HG03103 (cell line): ENCODE data around the gene FAM118A.
"Not testable (repeated sequence)": the region's sequence is repeated elsewhere in the genome, so short reads cannot be mapped to it uniquely, and the experiment has no call there.

Experiments used
- ATAC-seq: cut with Tn5 transposase; IDR thresholded peaks from one replicate; pipeline ENCODE4 v1.9.1; 2021; ENCODE audit warnings: low read depth; ENCODE audit not compliant: unreplicated experiment

Gene FAM118A

GRCh38 chr22:45308391-45308956 lies 1.3 kb upstream of the FAM118A start:
- ATAC-seq = no peak

- ATAC-seq = no peak
Observed at GRCh38 chr22:45308957-45309421, 745 bp upstream of the FAM118A start.

DNA sequence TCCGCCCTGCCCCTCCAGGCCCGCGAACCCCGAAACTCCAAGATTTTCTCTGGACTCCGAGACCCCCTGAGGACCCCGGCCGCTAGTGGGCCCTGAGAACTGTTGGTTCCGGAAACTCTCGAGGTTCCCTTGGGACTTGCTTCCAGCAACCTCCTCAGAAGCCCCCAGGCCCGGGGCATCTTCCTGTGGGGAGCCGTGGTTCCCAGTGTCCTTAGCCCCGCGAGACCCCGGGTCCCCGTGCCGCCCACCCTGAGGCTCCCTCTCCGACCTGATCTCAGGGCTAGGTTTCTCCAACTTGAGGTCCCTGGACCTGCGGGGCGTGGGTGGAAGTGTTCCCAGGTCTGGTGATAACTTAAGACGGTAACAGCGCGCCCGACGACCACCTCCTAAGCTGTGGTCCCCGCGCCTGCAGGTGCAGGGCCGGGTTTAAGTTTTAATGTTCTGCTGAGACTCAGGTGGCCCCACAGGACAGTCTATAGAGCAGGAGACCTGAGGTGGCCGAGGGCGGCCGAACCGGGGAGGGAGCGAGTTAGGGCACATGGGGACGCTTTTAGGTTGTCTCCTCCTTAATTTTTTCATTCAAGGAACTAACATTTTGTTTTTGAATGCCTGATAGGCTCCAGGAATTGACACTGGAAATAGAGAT lies 720 bp downstream of the FAM118A start:
- no peak for ATAC-seq

GRCh38 chr22:45310977-45311531 lies 1.3 kb downstream of the FAM118A start:
- ATAC-seq = no peak

GRCh38 chr22:45312415-45312814 lies 2.7 kb downstream of the FAM118A start:
- no peak for ATAC-seq

DNA sequence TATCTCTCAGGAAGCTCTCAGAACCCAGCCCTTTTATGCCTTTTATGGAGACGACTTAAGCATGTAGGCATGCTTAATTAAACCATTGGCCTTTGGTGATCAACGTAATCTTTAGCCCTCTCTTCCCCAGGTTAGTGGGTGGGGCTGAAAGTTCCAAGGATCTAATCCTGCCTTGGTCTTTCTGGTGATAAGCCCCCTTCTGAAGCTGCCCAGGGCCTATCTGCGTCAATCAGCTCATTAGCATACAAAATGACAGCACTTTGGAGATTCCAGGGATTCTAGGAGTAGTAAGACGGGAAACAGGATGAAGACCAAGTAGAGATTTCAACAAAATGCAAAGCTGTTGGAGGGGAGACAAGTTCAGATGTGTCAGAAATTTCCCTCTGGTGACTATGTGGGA lies 3.1 kb downstream of the FAM118A start:
- no peak for ATAC-seq

DNA sequence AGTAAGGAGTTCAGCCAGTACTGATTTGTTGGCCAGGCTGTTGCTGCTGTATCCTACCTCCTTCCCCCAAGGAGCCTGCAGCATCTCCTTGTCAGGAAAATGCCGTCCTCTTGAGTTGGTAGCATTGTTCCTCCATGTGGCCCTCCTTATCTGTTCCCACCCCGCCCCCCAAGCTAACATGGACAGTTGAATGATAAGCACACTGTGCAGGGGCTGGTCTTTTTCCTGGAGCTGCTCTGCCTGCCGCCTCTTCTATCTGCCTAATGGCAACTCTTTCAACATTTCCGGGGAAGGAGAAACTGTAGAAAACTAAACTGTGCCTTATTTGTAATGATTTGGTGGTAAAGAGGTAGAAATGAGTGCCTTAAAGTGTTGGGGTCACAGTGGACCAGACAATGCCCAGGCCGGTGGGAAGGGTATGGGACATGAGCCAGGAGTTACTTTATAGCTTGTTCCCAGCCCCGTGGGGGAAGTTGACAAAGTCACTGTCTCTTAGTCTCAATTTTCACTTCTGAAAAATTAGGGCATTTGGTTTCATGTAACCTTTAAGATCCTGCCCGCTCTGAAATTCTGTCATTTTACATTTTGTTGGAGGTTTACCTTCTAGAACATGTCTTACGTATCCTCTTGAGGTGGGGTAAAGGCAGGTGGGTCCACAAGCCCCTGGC lies 4.5 kb downstream of the FAM118A start:
- ATAC-seq = no peak

DNA sequence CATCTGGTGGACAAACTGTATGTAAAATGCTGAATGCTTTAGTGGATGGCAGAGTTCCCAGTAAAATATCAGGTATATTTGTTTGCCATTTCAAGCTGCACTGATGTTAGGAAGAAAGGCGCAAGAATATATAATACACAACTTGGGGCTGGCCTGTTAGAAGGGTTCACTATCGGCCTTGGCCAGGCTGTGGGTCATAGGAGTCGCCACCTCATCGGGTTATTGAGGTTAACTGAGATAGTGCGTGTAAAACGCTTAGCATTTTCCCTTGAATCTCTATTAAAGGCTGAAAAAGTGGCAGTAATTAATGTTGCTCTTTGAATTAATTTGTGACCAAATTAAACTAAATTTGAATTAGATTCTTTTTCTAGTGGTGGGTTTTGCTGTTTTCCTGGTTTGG lies 5.1 kb downstream of the FAM118A start:
- ATAC-seq = no peak

GRCh38 chr22:45316796-45317526 lies 7.2 kb downstream of the FAM118A start:
- no peak for ATAC-seq

- ATAC-seq = no peak
Observed at GRCh38 chr22:45317551-45318167, 7.9 kb downstream of the FAM118A start.

DNA sequence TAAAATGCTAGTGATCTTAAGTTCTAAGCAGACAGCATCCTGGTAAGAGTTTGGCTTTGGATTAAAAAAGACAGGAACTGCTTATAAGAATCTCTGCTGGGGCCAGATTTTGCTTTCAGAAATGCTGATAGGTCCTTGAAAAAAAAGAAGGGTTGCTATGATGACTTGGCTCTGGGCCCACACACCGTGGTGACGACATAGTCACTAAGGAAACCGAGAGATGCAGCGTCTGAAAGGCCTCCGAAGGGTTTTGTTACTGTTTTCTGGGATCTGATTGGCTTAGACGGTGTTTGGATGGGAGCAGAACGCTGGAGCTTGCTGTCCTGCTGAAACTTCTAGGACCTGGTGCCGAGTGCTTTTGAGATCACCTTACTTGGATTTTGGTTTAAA lies 8.4 kb downstream of the FAM118A start:
- ATAC-seq = no peak

GRCh38 chr22:45318558-45319323 lies 9.0 kb downstream of the FAM118A start:
- ATAC-seq = no peak

- ATAC-seq = no peak
Observed at GRCh38 chr22:45319324-45319685, 9.6 kb downstream of the FAM118A start.

- no peak for ATAC-seq
Observed at GRCh38 chr22:45320357-45320976, 10.7 kb downstream of the FAM118A start.

DNA sequence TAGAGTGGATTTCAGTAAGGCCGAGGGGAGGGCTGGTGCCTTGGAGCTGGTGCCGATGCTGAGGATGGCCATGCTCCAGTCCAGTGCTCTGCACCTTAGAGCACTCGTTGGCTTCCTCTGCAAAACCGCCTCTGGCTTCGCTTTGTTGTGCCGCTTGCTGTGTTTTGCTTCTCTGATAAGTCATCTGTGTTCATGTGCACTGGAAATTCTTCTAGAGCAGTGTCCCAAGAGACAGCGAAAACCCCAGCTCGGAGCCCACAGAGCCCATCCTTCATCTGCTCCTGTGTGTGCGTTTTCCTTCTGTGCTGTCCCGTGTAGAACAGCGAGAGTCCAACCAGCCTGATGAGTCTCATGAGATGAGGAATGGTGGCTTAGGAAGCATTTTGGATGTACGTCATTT lies 12.1 kb downstream of the FAM118A start:
- ATAC-seq = no peak

DNA sequence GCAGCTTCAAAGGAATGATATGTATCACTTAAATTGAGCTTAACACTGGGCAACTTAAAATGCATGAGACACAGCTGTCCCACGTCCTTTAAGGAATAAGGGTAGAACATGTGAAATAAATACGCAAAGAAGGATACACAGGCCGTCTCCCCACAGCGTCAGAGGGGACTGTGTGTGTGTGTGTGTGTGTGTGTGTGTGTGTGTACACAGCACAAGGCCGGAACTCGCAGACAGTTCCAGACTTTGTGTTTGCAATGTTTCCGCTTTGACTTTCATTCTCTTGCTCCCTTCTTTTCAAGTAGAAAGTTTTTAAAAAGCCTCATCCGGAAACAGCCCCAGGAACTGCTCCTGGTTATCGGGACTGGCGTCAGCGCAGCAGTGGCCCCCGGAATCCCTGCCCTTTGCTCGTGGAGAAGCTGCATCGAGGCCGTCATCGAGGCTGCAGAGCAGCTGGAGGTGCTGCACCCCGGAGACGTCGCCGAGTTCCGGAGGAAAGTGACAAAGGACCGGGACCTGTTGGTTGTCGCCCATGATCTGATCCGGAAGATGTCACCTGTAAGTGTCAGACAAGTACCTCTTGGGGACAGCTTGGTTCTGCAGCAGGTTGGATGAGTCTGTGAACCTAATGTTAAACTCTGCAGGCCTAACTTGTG lies 13.3 kb downstream of the FAM118A start:
- ATAC-seq = no peak

DNA sequence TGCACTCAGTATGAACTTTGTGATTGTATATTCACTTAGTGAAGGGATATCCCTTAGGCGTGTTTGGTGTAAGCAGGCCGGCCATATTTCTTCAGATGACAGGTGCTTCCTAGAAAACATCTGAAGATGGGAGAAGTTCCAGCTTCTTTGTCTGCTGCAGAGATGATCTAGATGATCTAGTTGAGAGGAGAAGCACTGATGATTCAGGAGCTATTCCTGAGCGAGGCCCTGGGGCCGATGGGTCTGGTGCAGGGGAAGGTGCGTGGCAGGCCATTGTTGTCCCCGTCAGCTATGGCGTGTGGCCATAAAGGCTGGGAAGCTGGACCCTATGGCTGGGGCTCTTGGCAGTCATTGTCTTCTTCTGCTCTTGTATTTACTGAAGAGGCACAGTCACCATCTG lies 14.0 kb downstream of the FAM118A start:
- no peak for ATAC-seq

DNA sequence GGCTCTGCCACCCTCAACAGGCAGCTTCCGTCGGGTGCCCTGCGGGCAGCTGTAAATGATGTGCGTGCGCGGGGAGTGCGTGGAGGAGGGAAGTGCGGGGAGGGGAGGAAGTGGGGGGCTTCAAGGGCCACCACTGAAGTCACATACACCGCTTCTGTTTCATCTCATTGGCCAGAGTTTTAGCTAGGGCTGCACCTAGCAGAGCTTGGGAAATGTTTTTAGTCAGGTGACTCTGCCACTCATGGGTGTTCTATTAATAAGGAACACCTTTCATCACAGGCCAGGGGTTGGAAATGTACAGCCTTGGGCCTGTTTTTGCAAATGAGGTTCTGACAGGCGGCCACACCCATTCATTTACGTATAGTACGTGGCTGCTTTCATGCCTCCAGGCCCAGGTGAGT lies 14.6 kb downstream of the FAM118A start:
- no peak for ATAC-seq

DNA sequence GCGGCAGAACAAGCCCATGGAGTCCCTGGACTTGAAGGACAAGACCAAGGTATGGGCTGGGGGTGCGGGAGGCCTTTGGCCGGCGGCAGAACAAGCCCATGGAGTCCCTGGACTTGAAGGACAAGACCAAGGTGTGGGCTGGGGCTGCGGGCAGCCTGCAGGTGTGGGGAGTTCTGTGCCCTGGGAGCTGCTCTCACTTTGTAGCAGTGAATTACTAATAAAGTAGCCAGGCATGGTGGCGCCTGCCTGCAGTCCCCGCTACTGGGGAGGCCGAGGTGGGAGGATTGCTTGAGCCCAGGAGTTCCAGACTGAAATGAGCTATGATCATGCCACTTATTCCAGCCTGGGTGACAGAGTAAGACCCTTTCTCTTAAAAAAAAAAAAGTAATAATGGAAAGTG lies 18.5 kb downstream of the FAM118A start:
- ATAC-seq = not testable (repeated sequence)
